Measurements from ENCODE around the gene NFIX. TPM values are rescaled to one million over a fixed set of nuclear protein-coding genes. Genes with fewer than 3 reads are reported as not detected.

The NFIX gene
- total and polyA plus RNA-seq, 2 of the 13 experiments (the other 11 are each of a cell fraction or from before 2014, with no cell fraction given), result 3.4 to 5.4 TPM

- no peak for TF ChIP-seq DPF2 (CRISPR knock-in tag; IDR thresholded peaks at IDR 0.05; ENCODE audit: borderline replicate concordance, low read depth)
- TF ChIP-seq SRF (IDR thresholded peaks at IDR 0.05; ENCODE audit: low read depth, low read length), result no peak
- TF ChIP-seq IKZF5 (CRISPR knock-in tag; IDR thresholded peaks at IDR 0.05), result peak; percentile 45; the same call in 1 of the 2 replicates
- TF ChIP-seq ZSCAN29 (CRISPR knock-in tag; conservative IDR thresholded peaks at IDR 0.05), result no peak; the same call in 1 of the 2 replicates
- TF ChIP-seq, protein P1, sequence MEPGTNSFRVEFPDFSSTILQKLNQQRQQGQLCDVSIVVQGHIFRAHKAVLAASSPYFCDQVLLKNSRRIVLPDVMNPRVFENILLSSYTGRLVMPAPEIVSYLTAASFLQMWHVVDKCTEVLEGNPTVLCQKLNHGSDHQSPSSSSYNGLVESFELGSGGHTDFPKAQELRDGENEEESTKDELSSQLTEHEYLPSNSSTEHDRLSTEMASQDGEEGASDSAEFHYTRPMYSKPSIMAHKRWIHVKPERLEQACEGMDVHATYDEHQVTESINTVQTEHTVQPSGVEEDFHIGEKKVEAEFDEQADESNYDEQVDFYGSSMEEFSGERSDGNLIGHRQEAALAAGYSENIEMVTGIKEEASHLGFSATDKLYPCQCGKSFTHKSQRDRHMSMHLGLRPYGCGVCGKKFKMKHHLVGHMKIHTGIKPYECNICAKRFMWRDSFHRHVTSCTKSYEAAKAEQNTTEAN (CRISPR knock-in tag; conservative IDR thresholded peaks at IDR 0.05), result no peak
- peak; percentile 50; the same call in 1 of the 2 replicates for TF ChIP-seq ZMYM4 (CRISPR knock-in tag; IDR thresholded peaks at IDR 0.05)
- no peak for TF ChIP-seq ZNF142 (CRISPR knock-in tag; IDR thresholded peaks at IDR 0.05)
- peak; percentile 58; the same call in 1 of the 2 replicates for TF ChIP-seq JUNB (CRISPR knock-in tag; IDR thresholded peaks at IDR 0.05; ENCODE audit: borderline replicate concordance)
- TF ChIP-seq FIP1L1 (IDR thresholded peaks at IDR 0.05; ENCODE audit: borderline replicate concordance, insufficient read depth, low read depth, low read length), result no peak
- TF ChIP-seq ZBTB4 (CRISPR knock-in tag; IDR thresholded peaks at IDR 0.05; ENCODE audit: borderline replicate concordance), result no peak
- TF ChIP-seq FOXO1 (CRISPR knock-in tag; IDR thresholded peaks at IDR 0.05), result 0 out of 2 replicates have a peak, but pooled peaks have one; percentile 52
- TF ChIP-seq, protein P2, sequence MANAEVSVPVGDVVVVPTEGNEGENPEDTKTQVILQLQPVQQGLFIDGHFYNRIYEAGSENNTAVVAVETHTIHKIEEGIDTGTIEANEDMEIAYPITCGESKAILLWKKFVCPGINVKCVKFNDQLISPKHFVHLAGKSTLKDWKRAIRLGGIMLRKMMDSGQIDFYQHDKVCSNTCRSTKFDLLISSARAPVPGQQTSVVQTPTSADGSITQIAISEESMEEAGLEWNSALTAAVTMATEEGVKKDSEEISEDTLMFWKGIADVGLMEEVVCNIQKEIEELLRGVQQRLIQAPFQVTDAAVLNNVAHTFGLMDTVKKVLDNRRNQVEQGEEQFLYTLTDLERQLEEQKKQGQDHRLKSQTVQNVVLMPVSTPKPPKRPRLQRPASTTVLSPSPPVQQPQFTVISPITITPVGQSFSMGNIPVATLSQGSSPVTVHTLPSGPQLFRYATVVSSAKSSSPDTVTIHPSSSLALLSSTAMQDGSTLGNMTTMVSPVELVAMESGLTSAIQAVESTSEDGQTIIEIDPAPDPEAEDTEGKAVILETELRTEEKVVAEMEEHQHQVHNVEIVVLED (CRISPR knock-in tag; IDR thresholded peaks at IDR 0.05; ENCODE audit: borderline replicate concordance), result peak; percentile 41; the same call in 1 of the 2 replicates
Measured at GRCh38 chr19:12983542-12984142, 11.6 kb upstream of the NFIX start (continued).
